G401 (cell line): ENCODE results near the gene TBC1D1. TPM values are rescaled to one million over a fixed set of nuclear protein-coding genes. Genes with fewer than 3 reads are reported as not detected.
"Not testable (repeated sequence)": the region's sequence is repeated elsewhere in the genome, so short reads cannot be mapped to it uniquely, and the experiment has no call there.

ENCODE experiments used
- DNase-seq: peaks from one replicate; pipeline ENCODE4 v3.0.0-alpha.2; 2015; ENCODE audit warnings: low spot score
- in situ Hi-C: cut with HindIII; loops from 2 replicates; pipeline ENCODE4 v1.10.0; 2016; ENCODE audit warnings: low sequenced_read_pairs, mixed read lengths
- total RNA-seq: library from RNA; depleted of rRNA; stranded (reverse); fragments of >200 nt; shearing (Covaris generic); gene quantifications from 2 replicates; pipeline ENCODE4 v1.2.3, GENCODE V29; 2014

Gene TBC1D1
- total RNA-seq, 1 experiment from 2014 or later: 85.5 TPM

DNA sequence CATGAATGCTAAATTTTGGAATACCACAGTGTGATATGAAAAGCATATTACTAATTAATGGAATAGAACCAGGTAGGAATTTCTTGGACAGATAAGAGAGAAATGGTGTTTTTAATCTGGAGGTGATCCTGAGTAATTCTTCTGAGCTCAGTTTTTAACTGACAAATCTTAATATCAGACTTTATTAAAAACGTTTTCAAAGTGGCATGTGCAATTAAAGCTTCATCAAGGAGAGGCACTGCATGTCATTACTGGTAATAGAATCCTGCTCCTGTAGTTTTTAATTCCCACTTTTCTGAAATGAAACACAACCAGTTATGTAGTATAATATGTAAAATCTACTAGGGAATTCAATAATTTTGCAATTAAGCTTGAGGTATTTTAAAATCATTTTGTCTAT is 62.3 kb downstream of the TBC1D1 start:
- no peak for DNase-seq
- in situ Hi-C loops: no loop called here

DNA sequence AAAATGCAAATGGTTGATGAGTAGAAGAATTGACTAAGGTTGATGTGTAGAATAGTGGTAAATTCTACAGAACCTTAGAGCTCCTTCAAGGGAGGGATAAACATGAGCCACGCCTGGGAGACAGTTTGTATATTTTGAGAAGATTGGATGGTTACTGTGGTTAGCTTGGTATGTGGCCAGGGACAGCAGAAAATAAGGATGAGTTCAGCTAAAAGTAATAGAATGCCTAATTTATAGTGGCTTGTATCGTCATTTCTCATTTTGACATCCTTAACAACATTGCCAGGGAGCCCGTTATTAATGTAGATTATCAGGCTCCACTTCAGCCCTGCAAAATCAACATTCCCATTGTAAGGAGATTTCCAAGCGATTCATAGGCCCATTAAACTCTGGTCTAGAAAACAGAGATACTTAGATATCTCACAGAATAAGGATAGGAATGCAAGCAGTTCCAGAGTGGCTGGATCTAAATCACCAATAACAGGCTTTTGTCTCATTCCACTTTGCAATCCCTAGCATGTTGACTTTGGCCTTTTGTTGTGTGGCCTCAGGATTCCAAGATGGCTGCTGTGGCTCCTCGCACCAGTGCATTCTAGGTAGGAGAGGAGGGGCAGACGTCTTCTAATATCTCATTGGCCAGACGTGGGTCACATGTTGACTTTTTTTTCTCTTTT is 62.9 kb downstream of the TBC1D1 start:
- no peak for DNase-seq
- in situ Hi-C loops: no loop called here

DNA sequence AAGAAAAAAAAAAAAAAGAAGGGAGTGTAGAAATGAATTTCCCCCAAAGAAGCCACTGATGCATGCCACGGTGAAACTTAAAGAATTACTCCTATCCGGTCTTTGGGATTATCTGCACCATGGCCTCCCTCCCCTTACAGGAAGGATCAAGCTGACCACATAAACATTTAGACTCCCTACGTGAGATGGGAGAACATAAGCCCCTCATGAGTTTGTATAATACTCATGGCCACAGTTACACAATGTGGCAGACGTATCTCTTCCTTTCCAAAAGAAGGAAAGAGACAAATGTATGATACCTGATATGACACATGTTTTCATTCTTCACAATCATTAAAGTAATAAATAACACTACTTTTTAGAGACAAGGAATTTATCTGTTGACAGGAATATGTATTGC is 66.1 kb downstream of the TBC1D1 start:
- DNase-seq: no peak
- in situ Hi-C loops: no loop called here

DNA sequence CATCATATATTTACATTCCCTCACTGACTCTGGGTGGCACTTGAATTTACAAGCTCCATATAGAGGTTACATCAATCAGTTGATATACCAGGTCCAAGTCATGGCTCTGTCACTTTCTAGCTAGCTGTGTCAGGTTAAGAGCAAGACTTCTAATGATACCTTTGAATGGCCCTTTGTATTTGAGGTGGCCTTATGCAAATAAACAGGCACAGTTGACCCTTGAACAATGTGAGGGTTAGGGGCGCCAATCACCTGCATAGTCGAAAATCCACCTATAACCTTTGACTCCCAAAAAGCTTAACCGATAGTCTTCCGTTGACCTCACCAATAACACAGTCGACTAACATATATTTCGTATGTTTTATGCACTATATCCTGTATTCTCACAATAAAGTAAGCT is 68.0 kb downstream of the TBC1D1 start:
- in situ Hi-C loops: no loop called here

GRCh38 chr4:37960098-37960497 is 69.2 kb downstream of the TBC1D1 start, which contains the start of gene PTTG2:
TSS of gene PTTG2 (plus strand) at chr4:37960398. CDS start at chr4:37960435, 37 bp downstream.
- no peak for DNase-seq
- in situ Hi-C loops: no loop called here

More for the DNA sequence above, 68.0 kb downstream of the TBC1D1 start:
- no peak for DNase-seq

DNA sequence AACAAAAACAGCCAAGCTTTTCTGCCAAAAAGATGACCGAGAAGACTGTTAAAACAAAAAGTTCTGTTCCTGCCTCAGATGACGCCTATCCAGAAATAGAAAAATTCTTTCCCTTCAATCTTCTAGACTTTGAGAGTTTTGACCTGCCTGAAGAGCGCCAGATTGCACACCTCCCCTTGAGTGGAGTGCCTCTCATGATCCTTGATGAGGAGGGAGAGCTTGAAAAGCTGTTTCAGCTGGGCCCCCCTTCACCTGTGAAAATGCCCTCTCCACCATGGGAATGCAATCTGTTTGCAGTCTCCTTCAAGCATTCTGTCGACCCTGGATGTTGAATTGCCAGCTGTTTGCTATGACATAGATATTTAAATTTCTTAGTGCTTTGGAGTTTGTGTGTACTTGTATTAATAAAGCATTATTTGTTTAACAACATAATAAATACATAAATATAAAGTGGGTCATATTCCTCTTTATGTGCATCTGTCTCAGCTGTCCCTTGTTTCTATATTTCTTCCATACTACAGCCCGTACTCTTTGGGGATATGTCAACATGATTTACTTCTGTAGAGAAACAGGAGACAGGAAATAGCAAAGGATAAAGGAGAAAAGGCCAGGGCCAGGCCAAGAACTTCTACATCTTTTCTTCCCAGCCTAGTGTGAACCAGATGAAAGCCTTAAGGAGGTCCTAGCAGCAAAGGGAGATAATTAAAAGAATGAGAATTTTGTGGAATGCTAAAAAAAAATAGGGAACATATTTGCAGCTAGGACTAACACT is 70.0 kb downstream of the TBC1D1 start:
- no peak for DNase-seq
- in situ Hi-C loops: no loop called here

- in situ Hi-C loops: no loop called here
- DNase-seq: no peak
Observed at GRCh38 chr4:37964734-37965457, 74.0 kb downstream of the TBC1D1 start.

DNA sequence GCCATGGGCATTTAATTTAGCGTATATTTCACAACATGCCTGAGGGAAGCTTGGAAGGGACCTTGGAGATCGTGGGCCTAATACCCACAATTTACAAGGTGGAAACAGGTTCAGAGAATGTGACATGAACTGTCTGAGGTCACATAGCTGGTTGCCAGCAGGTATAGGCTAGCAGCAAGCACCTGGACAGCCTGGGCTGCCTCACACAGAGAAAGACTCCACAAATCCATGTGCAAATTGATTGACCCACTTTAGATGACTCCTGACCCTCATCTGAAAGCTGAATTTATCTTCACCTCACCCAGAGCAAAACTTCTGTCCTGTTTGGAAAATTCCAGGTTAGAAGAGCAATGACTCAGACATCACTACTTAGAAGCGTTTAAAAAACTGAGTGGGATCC is 75.2 kb downstream of the TBC1D1 start:
- in situ Hi-C loops: no loop called here

GRCh38 chr4:37967736-37968135 is 76.9 kb downstream of the TBC1D1 start:
- DNase-seq: no peak
- in situ Hi-C loops: no loop called here

More for the DNA sequence above, 75.2 kb downstream of the TBC1D1 start:
- DNase-seq: no peak

DNA sequence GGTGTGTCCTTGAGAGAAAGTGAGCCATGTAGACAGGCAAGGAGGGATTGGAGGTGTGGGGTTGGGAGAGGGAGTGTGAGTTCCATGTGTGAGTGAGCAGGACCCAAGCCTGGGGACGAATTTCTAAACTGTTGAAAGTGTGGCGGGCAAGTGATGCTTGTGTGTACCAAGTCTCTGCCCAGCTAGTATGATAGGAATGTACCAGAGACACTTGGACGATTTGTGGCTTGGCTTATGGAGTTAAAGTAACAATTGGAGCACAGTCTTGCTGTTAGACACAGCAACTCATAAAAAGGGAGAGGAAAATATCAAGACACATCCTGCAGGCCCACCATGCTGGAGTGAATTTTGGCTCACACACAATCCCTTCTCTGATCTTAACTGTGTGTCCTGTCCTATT is 77.9 kb downstream of the TBC1D1 start:
- no peak for DNase-seq
- in situ Hi-C loops: no loop called here

- in situ Hi-C loops: no loop called here
- DNase-seq: no peak
Observed at GRCh38 chr4:37970702-37971101, 79.8 kb downstream of the TBC1D1 start.

DNA sequence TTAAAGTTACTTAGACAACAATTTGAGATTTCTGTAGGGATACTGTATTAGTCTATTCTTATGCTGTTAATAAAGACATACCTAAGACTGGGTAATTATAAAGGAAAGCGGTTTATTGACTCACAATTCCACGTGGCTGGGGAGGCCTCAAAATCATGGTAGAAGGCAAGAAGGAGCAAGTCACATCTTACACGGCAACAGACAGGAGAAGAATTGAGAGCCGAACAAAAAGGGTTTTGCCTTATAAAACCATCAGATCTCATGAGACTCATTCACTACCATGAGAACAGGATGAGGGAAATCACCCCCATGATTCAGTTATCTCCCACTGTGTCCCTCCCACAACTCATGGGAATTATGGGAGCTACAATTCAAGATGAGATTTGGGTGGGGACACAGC is 80.3 kb downstream of the TBC1D1 start:
- DNase-seq: no peak
- in situ Hi-C loops: no loop called here

- DNase-seq: no peak
- in situ Hi-C loops: no loop called here
Observed at GRCh38 chr4:37973441-37973840, 82.6 kb downstream of the TBC1D1 start.

- DNase-seq, in situ Hi-C loops: not testable (repeated sequence)
Observed at GRCh38 chr4:37975321-37975822, 84.5 kb downstream of the TBC1D1 start.

GRCh38 chr4:37976507-37976906 is 85.6 kb downstream of the TBC1D1 start:
- in situ Hi-C loops: no loop called here
- peak; percentile 23 for DNase-seq

- in situ Hi-C loops: no loop called here
Observed at GRCh38 chr4:37976991-37977470, 86.1 kb downstream of the TBC1D1 start.

GRCh38 chr4:37977471-37978247 is 86.8 kb downstream of the TBC1D1 start:
- peak; percentile 47 for DNase-seq
- in situ Hi-C loops: no loop called here

More at GRCh38 chr4:37976991-37977470, 86.1 kb downstream of the TBC1D1 start:
- DNase-seq: peak; percentile 16

- no peak for DNase-seq
- in situ Hi-C loops: no loop called here
Observed at GRCh38 chr4:37978248-37978924, 87.5 kb downstream of the TBC1D1 start.
